HG02759 (cell line): ENCODE measurements around the gene HLA-G.

Source experiments
- ATAC-seq: cut with Tn5 transposase; IDR thresholded peaks from one replicate; pipeline ENCODE4 v1.9.1; 2021; ENCODE audit warnings: mild to moderate bottlenecking, moderate library complexity; ENCODE audit not compliant: unreplicated experiment

HLA-G gene

GRCh38 chr6:29816030-29816429, 11.6 kb upstream of the HLA-G start:
- no peak for ATAC-seq

- ATAC-seq: no peak
These were observed 8.7 kb upstream of the HLA-G start for GRCh38 chr6:29818892-29819291.

GRCh38 chr6:29824144-29824543, 3.5 kb upstream of the HLA-G start:
- no peak for ATAC-seq

- ATAC-seq: no peak
These were observed 1.8 kb upstream of the HLA-G start for GRCh38 chr6:29825848-29826247.

- ATAC-seq: no peak
These were observed 1.4 kb upstream of the HLA-G start for GRCh38 chr6:29826271-29826670.

GRCh38 chr6:29828471-29828797, 809 bp downstream of the HLA-G start:
- ATAC-seq: no peak

- no peak for ATAC-seq
These were observed 2.1 kb downstream of the HLA-G start for GRCh38 chr6:29829766-29830165.

GRCh38 chr6:29830409-29830808, 2.8 kb downstream of the HLA-G start:
- ATAC-seq: no peak

- ATAC-seq: no peak
These were observed 4.2 kb downstream of the HLA-G start for GRCh38 chr6:29831776-29832175.

- no peak for ATAC-seq
These were observed 7.2 kb downstream of the HLA-G start for GRCh38 chr6:29834564-29835436.

GRCh38 chr6:29839917-29840316, 12.3 kb downstream of the HLA-G start:
- no peak for ATAC-seq

- ATAC-seq: no peak
These were observed 13.4 kb downstream of the HLA-G start for GRCh38 chr6:29841030-29841429.

GRCh38 chr6:29845405-29846006, 17.9 kb downstream of the HLA-G start:
- no peak for ATAC-seq

- ATAC-seq: peak; percentile 57
These were observed 20.4 kb downstream of the HLA-G start for GRCh38 chr6:29847871-29848630.

- ATAC-seq: no peak
These were observed 22.5 kb downstream of the HLA-G start for GRCh38 chr6:29850011-29850553.

GRCh38 chr6:29851190-29851589, 23.6 kb downstream of the HLA-G start:
- ATAC-seq: no peak

- no peak for ATAC-seq
These were observed 25.6 kb downstream of the HLA-G start for GRCh38 chr6:29853245-29853644.

GRCh38 chr6:29858006-29858405, 30.4 kb downstream of the HLA-G start:
- no peak for ATAC-seq

- no peak for ATAC-seq
These were observed 34.1 kb downstream of the HLA-G start for GRCh38 chr6:29861521-29862255.

- ATAC-seq: no peak
These were observed 36.6 kb downstream of the HLA-G start for GRCh38 chr6:29864037-29864810.
